ENCODE results near the gene SBNO2.

- TF ChIP-seq CTCF (IDR thresholded peaks at IDR 0.05) (no peak), POLR2A (IDR thresholded peaks at IDR 0.05) (no peak), POLR2AphosphoS5 (IDR thresholded peaks at IDR 0.05; ENCODE audit: insufficient read depth in 1 of 2, low read depth in 1 of 2) (no peak)
Measured at GRCh38 chr19:1112268-1113029, 61.6 kb downstream of the SBNO2 start.

Data from vagina (tissue), 2 donors.